ACC112 (cell line): ENCODE measurements around the gene PRKCD.
A peak's percentile ranks its signal among the peaks of the same experiment; 100 is the strongest.

ENCODE experiments used
- H2AFZ ChIP-seq: fragments of 200-600 bp; sonication (generic); one replicate; pipeline ENCODE4 v1.6.0; 2017; ENCODE audit warnings: antibody characterized with exemption, low read length; ENCODE audit not compliant: unreplicated experiment
- H3K27ac ChIP-seq: fragments of 200-600 bp; sonication (generic); 2 replicates; pipeline ENCODE4 v1.5.1; 2014; ENCODE audit warnings: low read depth, mild to moderate bottlenecking, antibody characterized with exemption, low read length, moderate library complexity
- H3K27me3 ChIP-seq: fragments of 200-600 bp; sonication (generic); 2 replicates; pipeline ENCODE4 v1.6.1; 2014; ENCODE audit warnings: mild to moderate bottlenecking, antibody characterized with exemption, low read length, moderate library complexity, mixed read lengths; ENCODE audit not compliant: insufficient read depth
- H3K36me3 ChIP-seq: fragments of 200-600 bp; sonication (generic); 2 replicates; pipeline ENCODE4 v1.6.1; 2016; ENCODE audit warnings: mild to moderate bottlenecking, antibody characterized with exemption, low read length, moderate library complexity, mixed read lengths; ENCODE audit not compliant: insufficient read depth
- H3K4me1 ChIP-seq: fragments of 200-600 bp; sonication (generic); one replicate; pipeline ENCODE4 v1.6.1; 2016; ENCODE audit warnings: low read length, mixed read lengths; ENCODE audit not compliant: insufficient read depth, unreplicated experiment, control insufficient read depth
- H3K4me3 ChIP-seq: fragments of 200-600 bp; sonication (generic); 2 replicates; pipeline ENCODE4 v1.5.1; 2014; ENCODE audit warnings: mild to moderate bottlenecking, low read depth, low read length
- H3K79me2 ChIP-seq: fragments of 200-600 bp; sonication (generic); one replicate; pipeline ENCODE4 v1.6.0; 2016; ENCODE audit warnings: low read length; ENCODE audit not compliant: control insufficient read depth, unreplicated experiment, insufficient read depth

PRKCD gene

GRCh38 chr3:53166206-53166605 lies 5.2 kb downstream of the PRKCD start:
- no peak overlapping the region for H3K27ac ChIP-seq
- peaks cover 13% of the 10 kb centered on the region for H3K79me2 ChIP-seq
- H3K4me3 ChIP-seq = no peak overlapping the region
- H3K4me1 ChIP-seq = peaks cover 20% of the 10 kb centered on the region
- no peak overlapping the region for H2AFZ ChIP-seq
- H3K27me3 ChIP-seq = no peaks in the 10 kb centered on the region
- no peaks in the 10 kb centered on the region for H3K36me3 ChIP-seq

- 0 out of 2 replicates have a peak overlapping the region, but pooled peaks have one; percentile 11 for H3K4me3 ChIP-seq
- no peaks in the 10 kb centered on the region for H3K36me3 ChIP-seq
- H3K4me1 ChIP-seq = peaks cover 20% of the 10 kb centered on the region
- H3K27ac ChIP-seq = peak overlapping the region; percentile 22
- H2AFZ ChIP-seq = peak overlapping the region; percentile 80
- H3K79me2 ChIP-seq = peaks cover 13% of the 10 kb centered on the region
- no peaks in the 10 kb centered on the region for H3K27me3 ChIP-seq
Measured at GRCh38 chr3:53166781-53167291, 5.8 kb downstream of the PRKCD start.

- no peaks in the 10 kb centered on the region for H3K27me3 ChIP-seq
- H3K79me2 ChIP-seq = peaks cover 9% of the 10 kb centered on the region
- no peaks in the 10 kb centered on the region for H3K36me3 ChIP-seq
- H3K27ac ChIP-seq = no peak overlapping the region
- no peak overlapping the region for H3K4me3 ChIP-seq
- peaks cover 18% of the 10 kb centered on the region for H3K4me1 ChIP-seq
- H2AFZ ChIP-seq = no peak overlapping the region
Measured at GRCh38 chr3:53167418-53168174, 6.6 kb downstream of the PRKCD start.

- Histone ChIP-seq H3K27ac (no peak overlapping the region), H3K4me3 (no peak overlapping the region), H3K79me2 (peaks cover 9% of the 10 kb centered on the region), H3K4me1 (peaks cover 12% of the 10 kb centered on the region), H2AFZ (no peak overlapping the region), H3K36me3 (no peaks in the 10 kb centered on the region), H3K27me3 (no peaks in the 10 kb centered on the region)
Measured at GRCh38 chr3:53168175-53168923, 7.3 kb downstream of the PRKCD start.

GRCh38 chr3:53169045-53169831 lies 8.2 kb downstream of the PRKCD start:
- H3K4me1 ChIP-seq = peaks cover 12% of the 10 kb centered on the region
- no peak overlapping the region for H3K27ac ChIP-seq
- H3K79me2 ChIP-seq = peaks cover 7% of the 10 kb centered on the region
- H3K27me3 ChIP-seq = no peaks in the 10 kb centered on the region
- no peak overlapping the region for H2AFZ ChIP-seq
- no peak overlapping the region for H3K4me3 ChIP-seq
- no peaks in the 10 kb centered on the region for H3K36me3 ChIP-seq

- Histone ChIP-seq H3K27ac (no peak overlapping the region), H3K4me1 (peaks cover 12% of the 10 kb centered on the region), H3K27me3 (no peaks in the 10 kb centered on the region), H3K4me3 (no peak overlapping the region), H3K79me2 (peaks cover 6% of the 10 kb centered on the region), H3K36me3 (no peaks in the 10 kb centered on the region), H2AFZ (no peak overlapping the region)
Measured at GRCh38 chr3:53169832-53170324, 8.9 kb downstream of the PRKCD start.

GRCh38 chr3:53170325-53171063 lies 9.5 kb downstream of the PRKCD start:
- H3K79me2 ChIP-seq = peaks cover 6% of the 10 kb centered on the region
- H3K27me3 ChIP-seq = no peaks in the 10 kb centered on the region
- no peak overlapping the region for H2AFZ ChIP-seq
- no peak overlapping the region for H3K4me3 ChIP-seq
- H3K27ac ChIP-seq = no peak overlapping the region
- peaks cover 12% of the 10 kb centered on the region for H3K4me1 ChIP-seq
- H3K36me3 ChIP-seq = no peaks in the 10 kb centered on the region

- H3K4me1 ChIP-seq = peaks cover 12% of the 10 kb centered on the region
- H2AFZ ChIP-seq = no peak overlapping the region
- H3K27me3 ChIP-seq = no peaks in the 10 kb centered on the region
- H3K36me3 ChIP-seq = no peaks in the 10 kb centered on the region
- H3K27ac ChIP-seq = no peak overlapping the region
- H3K79me2 ChIP-seq = peaks cover 6% of the 10 kb centered on the region
- no peak overlapping the region for H3K4me3 ChIP-seq
Measured at GRCh38 chr3:53171064-53171418, 10.0 kb downstream of the PRKCD start.

GRCh38 chr3:53171827-53172505 lies 11.0 kb downstream of the PRKCD start:
- H3K36me3 ChIP-seq = no peaks in the 10 kb centered on the region
- H3K79me2 ChIP-seq = peaks cover 6% of the 10 kb centered on the region
- no peak overlapping the region for H3K27ac ChIP-seq
- no peak overlapping the region for H2AFZ ChIP-seq
- peaks cover 4% of the 10 kb centered on the region for H3K4me1 ChIP-seq
- H3K4me3 ChIP-seq = no peak overlapping the region
- no peaks in the 10 kb centered on the region for H3K27me3 ChIP-seq
